Inflammatory macrophage treated with lipopolysaccharide for 1 hour (primary cell): ENCODE measurements around the gene ST8SIA3.
"Not testable (repeated sequence)": the region's sequence is repeated elsewhere in the genome, so short reads cannot be mapped to it uniquely, and the experiment has no call there.

ENCODE experiments used
- DNase-seq, 2 donors: peaks; one replicate each; pipeline ENCODE4 v3.0.0-alpha.2; 2020 to 2022

Gene ST8SIA3

DNA sequence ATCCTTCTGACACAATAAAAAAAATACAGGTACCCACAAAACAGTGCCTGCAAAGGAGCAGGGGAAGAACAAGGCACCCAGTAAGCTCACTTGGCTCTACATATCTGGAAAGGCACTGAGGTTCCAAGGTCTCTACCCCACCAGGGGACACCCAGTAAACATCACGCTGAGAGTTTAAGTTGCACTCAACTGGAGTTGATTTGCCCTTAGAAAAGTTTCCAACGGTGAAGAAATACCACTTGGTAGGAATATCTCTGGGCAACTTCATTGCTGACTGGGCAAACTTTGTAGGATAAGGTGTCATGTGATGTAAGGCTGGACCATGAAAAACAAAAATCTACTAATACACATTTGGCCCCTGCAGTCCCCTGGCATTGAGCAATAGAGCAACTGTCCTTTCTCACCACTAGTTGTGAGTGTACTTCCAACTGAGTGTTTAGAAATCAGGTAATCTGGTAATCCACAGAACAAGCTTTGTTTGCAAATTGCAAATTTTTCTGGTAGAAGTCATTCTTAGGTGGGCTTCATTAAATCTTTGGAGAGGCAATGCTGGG is 14.2 kb downstream of the ST8SIA3 start:
- no peak for DNase-seq

DNA sequence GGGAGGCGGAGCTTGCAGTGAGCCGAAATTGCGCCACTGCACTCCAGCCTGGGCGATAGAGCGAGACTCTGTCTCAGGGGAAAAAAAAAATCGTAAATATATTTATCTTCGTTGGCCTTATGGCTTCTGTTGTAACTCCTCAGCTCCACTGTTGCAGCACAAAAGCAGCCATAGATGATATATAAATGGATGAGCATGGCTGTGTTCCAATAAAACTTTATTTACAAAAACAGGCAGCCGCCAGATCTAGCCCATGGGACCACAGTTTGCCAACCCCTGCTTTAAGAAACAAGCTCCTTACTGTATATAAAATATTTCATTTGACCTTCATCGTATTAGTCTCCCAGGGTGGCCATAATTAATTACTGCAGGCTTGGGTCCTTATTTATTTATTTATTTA is 20.1 kb downstream of the ST8SIA3 start:
- DNase-seq, result no peak

DNA sequence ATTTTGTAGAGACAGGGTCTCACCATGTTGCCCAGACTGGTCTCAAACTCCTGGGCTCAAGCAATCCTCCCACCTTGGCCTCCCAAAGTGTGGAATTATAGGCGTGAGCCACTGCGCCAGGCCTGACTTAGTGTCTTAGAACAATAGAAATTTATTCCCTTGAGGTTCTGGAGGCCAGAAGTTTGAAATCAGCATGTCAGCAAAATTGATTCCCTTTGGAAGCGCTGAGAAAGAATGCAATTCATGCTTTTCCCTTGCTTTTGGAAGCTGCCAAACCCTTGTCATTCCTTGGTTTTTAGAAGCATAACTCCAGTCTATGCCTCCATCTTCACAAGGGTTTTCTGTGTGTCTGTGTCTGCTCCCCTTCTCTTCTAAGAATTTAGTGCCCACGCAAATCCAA is 20.7 kb downstream of the ST8SIA3 start:
- no peak for DNase-seq

DNA sequence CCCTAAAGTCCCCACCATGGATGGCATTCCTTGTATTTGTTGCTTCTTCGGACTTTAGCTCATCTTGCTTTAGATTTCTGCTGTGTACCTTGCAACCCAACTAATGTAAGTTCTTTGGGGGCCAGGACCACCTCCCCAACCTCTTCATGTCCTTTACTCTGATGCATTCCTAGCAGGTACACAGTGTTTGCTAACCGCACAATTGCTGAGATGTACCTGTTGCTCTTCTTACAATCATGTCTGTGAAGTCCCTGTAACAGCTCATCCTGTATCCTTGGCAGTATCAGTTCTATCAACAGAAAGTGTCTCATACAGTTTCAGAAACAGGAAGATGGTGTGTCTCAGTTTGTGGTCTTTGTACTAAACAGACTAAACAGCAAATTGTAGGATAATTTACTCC is 24.1 kb downstream of the ST8SIA3 start:
- no peak for DNase-seq

DNA sequence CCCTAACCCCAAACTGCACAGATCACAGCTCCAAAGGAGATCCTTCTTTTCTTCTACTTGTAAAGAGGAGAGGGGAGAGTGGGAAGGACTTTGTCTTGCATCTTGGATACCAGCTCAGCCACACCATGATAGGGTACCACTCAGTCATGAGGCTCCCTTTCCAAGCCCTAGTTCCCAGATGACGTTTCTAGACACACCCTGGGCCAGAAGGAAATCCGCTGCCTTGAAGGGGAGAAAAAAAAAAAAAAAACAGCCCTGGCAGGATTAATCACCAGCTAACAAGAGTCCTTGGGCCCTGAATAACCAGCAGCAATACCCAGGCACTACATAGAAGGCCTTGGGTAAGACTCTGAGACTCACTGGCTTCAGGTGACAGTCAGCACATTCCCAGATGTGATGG is 36.9 kb downstream of the ST8SIA3 start:
- DNase-seq, result no peak

DNA sequence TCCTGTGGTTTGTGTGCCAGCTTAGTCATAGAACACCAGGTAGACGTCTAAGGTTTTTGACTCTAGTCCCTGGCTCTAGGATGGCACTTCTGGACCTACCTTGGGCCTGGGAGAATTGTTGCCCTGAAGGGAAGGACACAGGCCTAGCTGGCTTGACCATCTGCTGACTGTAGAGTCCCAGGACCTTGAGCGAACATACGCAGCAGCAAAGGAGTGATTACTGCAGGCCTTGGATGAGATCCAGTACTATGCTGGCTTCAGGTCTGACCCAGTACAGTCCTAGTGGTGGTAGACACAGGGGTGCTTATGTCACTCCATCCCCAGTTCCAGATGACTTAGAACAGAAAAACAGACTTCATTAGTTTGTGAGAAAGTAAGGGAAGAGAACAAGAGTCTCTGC is 37.7 kb downstream of the ST8SIA3 start:
- DNase-seq, result no peak

DNA sequence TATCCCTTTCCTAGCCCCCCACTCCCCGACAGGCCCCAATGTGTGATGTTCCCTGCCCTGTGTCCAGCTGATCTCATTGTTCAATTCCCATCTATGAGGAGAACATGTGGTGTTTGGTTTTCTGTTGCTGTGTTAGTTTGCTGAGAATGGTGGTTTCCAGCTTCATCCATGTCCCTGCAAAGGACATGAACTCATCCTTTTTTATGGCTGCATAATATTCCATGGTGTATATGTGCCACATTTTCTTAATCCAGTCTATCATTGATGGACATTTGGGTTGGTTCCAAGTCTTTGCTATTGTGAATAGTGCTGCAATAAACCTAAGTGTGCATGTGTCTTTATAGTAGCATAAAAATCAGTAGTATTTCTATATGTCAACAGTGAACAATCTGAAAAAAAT is 42.4 kb downstream of the ST8SIA3 start:
- not testable (repeated sequence) for DNase-seq

DNA sequence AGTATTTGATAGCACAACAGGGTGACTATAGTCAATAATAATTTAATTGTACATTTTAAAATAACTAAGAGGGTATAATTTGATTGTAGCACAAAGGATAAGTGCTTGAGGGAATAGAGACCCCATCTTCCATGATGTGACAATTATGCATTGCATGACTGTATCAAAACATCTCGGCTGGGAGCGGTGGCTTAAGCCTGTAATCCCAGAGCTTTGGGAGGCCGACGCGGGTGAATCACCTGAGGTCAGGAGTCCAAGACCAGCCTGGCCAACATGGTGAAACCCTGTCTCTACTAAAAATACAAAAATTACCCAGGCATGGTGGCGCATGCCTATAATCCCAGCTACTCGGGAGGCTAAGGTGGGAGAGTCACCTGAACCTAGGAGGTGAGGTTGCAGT is 44.5 kb downstream of the ST8SIA3 start:
- DNase-seq, result not testable (repeated sequence)

DNA sequence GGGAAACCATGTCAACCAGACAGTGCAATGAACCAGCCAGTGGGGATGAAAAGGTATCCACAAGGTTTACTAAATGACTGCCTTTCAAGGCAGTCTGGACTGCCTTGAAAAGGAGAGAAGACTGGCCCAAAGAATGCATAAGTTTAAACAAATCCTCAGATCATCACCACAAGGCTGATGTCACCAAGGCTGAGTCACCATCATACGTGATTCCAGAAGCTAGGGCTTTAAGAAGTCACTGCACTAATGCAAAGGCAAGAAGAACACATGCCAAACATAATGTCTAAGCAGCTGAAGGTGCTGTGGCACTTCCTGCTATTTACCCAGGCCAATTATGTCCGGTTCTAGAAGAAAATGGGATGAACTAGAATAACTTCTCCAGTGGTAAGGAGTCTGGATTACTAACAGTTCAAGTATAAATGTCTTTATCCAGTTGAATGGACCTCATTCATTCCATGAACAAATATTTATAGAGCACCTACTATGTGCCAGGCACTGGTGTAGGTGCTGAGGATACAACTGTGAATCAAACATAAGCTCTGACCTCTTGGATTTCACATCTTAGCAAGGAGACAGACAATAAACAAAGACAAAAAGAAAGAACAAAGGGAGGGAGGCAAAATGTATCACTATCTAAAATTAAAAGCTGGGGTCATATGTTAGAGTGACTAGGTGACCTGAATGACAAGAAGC is 45.2 kb downstream of the ST8SIA3 start:
- no peak for DNase-seq

DNA sequence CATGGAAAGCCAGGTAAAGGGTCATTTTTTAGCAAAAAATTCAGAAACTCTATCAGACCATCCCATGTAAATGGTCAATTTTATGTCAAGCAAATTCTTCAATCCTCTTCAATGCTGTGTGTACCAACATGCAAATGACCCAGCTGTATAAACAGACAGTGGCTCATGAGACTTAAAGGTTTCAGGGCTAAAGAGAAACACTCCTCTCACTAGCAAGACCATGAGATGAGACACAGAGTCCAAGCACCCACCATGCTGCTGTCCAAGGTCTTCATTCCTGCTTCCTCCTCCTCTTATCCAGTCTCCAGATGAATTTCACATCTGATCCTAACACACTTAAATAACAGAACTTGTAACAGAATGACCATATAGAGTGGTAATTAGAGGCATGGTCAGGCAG is 52.0 kb downstream of the ST8SIA3 start:
- DNase-seq, result no peak

DNA sequence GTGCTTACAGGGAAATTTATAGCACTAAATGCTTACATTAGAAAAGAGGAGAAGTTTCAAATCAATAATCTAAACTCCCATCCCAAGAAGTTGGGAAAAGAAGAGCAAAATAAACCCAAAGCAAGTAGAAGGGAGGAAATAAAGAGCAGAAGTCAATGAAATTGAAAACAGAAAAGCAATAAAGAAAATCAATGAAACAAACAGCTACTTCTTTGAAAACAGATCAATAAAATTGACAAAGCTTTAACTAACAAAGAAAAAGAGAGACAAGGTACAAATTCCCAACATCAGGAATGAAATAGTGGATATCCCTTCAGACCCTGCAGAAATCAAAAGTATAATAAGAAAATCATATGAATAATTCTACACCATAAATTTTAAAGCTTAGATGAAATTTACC is 57.3 kb downstream of the ST8SIA3 start:
- no peak for DNase-seq

DNA sequence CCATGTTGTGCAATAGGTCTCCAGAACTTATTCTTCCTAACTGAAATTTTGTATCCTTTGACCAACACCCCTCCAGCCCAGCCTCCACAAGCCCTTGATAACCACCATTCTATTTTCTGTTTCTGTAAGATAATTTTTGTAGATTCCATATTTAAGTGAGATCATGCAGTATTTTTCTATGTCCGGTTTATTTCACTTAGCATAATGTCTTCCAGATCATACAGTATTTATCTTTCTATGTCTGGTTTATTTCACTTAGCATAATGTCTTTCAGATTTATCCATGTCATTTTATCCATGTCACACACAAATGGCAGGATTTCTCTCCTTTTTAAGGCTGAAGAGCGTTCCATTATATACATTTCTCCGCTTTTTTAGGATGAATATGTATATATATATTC is 58.4 kb downstream of the ST8SIA3 start:
- DNase-seq, result no peak

DNA sequence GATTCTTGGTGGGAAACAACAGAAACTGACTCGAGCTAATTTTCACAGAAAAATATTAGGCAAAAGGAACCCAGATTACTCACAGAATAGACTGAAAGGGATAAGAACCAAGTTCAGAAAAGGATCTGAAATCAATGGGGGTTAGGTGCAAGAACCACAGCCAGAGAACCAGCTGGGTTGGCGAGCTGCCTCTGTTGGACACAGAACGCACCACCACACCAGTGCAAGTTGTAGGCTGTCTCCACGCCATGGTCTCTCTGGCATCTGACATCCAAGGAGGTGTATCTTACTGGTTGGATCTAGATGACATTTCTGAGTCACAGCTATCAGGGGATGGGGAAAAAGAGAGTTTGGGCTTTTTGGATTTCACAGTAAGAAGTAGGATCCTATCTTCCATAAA is 64.2 kb downstream of the ST8SIA3 start:
- no peak for DNase-seq
